HG03432 (cell line): Measurements from ENCODE around the gene B4GALT2.

Experiments
- ATAC-seq: cut with Tn5 transposase; IDR thresholded peaks from one replicate; pipeline ENCODE4 v1.9.1; 2021; ENCODE audit warnings: mild to moderate bottlenecking, moderate library complexity; ENCODE audit not compliant: unreplicated experiment

B4GALT2 gene

GRCh38 chr1:43946236-43947060 lies 32.6 kb upstream of the B4GALT2 start, which contains the start of gene IPO13:
TSS of gene IPO13 (plus strand) at chr1:43946950. CDS start at chr1:43947601, 651 bp downstream.
- peak; percentile 93 for ATAC-seq

- no peak for ATAC-seq
Observed at GRCh38 chr1:43947061-43947873, 31.7 kb upstream of the B4GALT2 start.

GRCh38 chr1:43947874-43948437 lies 31.1 kb upstream of the B4GALT2 start:
- no peak for ATAC-seq

GRCh38 chr1:43949678-43950077 lies 29.3 kb upstream of the B4GALT2 start:
- no peak for ATAC-seq

- no peak for ATAC-seq
Observed at GRCh38 chr1:43951021-43951985, 27.7 kb upstream of the B4GALT2 start.

GRCh38 chr1:43952731-43953346 lies 26.2 kb upstream of the B4GALT2 start:
- ATAC-seq = no peak

- no peak for ATAC-seq
Observed at GRCh38 chr1:43953361-43953760, 25.6 kb upstream of the B4GALT2 start.

- ATAC-seq = no peak
Observed at GRCh38 chr1:43954036-43954435, 25.0 kb upstream of the B4GALT2 start.

- ATAC-seq = no peak
Observed at GRCh38 chr1:43956234-43956633, 22.8 kb upstream of the B4GALT2 start.

GRCh38 chr1:43957407-43958040 lies 21.5 kb upstream of the B4GALT2 start:
- no peak for ATAC-seq

GRCh38 chr1:43958351-43959255 lies 20.4 kb upstream of the B4GALT2 start:
- no peak for ATAC-seq

GRCh38 chr1:43960798-43961197 lies 18.2 kb upstream of the B4GALT2 start:
- ATAC-seq = no peak

- ATAC-seq = no peak
Observed at GRCh38 chr1:43961692-43962091, 17.3 kb upstream of the B4GALT2 start.

GRCh38 chr1:43962324-43962723 lies 16.7 kb upstream of the B4GALT2 start:
- no peak for ATAC-seq

GRCh38 chr1:43963006-43963405 lies 16.0 kb upstream of the B4GALT2 start:
- no peak for ATAC-seq

- ATAC-seq = no peak
Observed at GRCh38 chr1:43963890-43964289, 15.1 kb upstream of the B4GALT2 start.

- no peak for ATAC-seq
Observed at GRCh38 chr1:43965316-43965715, 13.7 kb upstream of the B4GALT2 start.

GRCh38 chr1:43968348-43968948 lies 10.6 kb upstream of the B4GALT2 start:
- ATAC-seq = no peak
